GM23248 (cell line): ENCODE data around the gene ZNF91. TPM values are rescaled to one million over a fixed set of nuclear protein-coding genes. Genes with fewer than 3 reads are reported as not detected.
"Not testable (repeated sequence)": the region's sequence is repeated elsewhere in the genome, so short reads cannot be mapped to it uniquely, and the experiment has no call there.

Source experiments
- DNase-seq: peaks from one replicate; pipeline ENCODE4 v3.0.0-alpha.2; 2015
- H2AFZ ChIP-seq: fragments of 200-600 bp; sonication (generic); 2 replicates; pipeline ENCODE4 v1.6.1; 2016; ENCODE audit warnings: antibody characterized with exemption
- H3F3A ChIP-seq: fragments of 200-600 bp; sonication (generic); 2 replicates; pipeline ENCODE4 v1.6.1; 2016; ENCODE audit warnings: mild to moderate bottlenecking, antibody characterized with exemption, mixed run types; ENCODE audit not compliant: insufficient read depth
- H3K27ac ChIP-seq: fragments of 200-600 bp; sonication (generic); 2 replicates; pipeline ENCODE4 v1.5.1; 2016; ENCODE audit warnings: mild to moderate bottlenecking
- H3K27me3 ChIP-seq: fragments of 200-600 bp; sonication (generic); replicated peaks from 2 replicates; pipeline ENCODE4 v1.6.1; 2016; ENCODE audit warnings: mild to moderate bottlenecking; ENCODE audit not compliant: insufficient read depth
- H3K36me3 ChIP-seq: fragments of 200-600 bp; sonication (generic); 2 replicates; pipeline ENCODE4 v1.6.1; 2016; ENCODE audit warnings: low read depth, mild to moderate bottlenecking
- H3K4me1 ChIP-seq: fragments of 200-600 bp; sonication (generic); 2 replicates; pipeline ENCODE4 v1.6.1; 2016; ENCODE audit warnings: mild to moderate bottlenecking; ENCODE audit not compliant: insufficient read depth
- H3K4me2 ChIP-seq: fragments of 200-600 bp; sonication (generic); one replicate; pipeline ENCODE4 v1.6.1; 2016; ENCODE audit warnings: mild to moderate bottlenecking; ENCODE audit not compliant: unreplicated experiment
- H3K4me3 ChIP-seq: fragments of 200-600 bp; sonication (generic); 2 replicates; pipeline ENCODE4 v1.5.1; 2016; ENCODE audit warnings: mild to moderate bottlenecking
- H3K79me2 ChIP-seq: fragments of 200-600 bp; sonication (generic); 2 replicates; pipeline ENCODE4 v1.6.1; 2016; ENCODE audit warnings: mild to moderate bottlenecking; ENCODE audit not compliant: insufficient read depth
- H3K9ac ChIP-seq: fragments of 200-600 bp; sonication (generic); 2 replicates; pipeline ENCODE4 v1.6.1; 2016; ENCODE audit warnings: mild to moderate bottlenecking
- H3K9me2 ChIP-seq: fragments of 200-600 bp; sonication (generic); 2 replicates; pipeline ENCODE4 v1.6.1; 2016; ENCODE audit warnings: mixed run types, mild to moderate bottlenecking, moderate library complexity; ENCODE audit not compliant: insufficient read depth
- H3K9me3 ChIP-seq: fragments of 200-600 bp; sonication (generic); one replicate; pipeline ENCODE4 v1.6.1; 2017; ENCODE audit warnings: low read depth
- H4K20me1 ChIP-seq: fragments of 200-600 bp; sonication (generic); 2 replicates; pipeline ENCODE4 v1.6.0; 2016; ENCODE audit not compliant: insufficient read depth
- EZH2 ChIP-seq: fragments of 200-600 bp; sonication (generic); IDR thresholded peaks from 2 replicates; pipeline ENCODE4 v1.6.1; 2018; ENCODE audit warnings: antibody characterized with exemption, mild to moderate bottlenecking; ENCODE audit not compliant: insufficient read depth, poor library complexity, severe bottlenecking
- EZH2phosphoT487 ChIP-seq: fragments of 200-600 bp; sonication (generic); IDR thresholded peaks from 2 replicates; pipeline ENCODE4 v1.6.1; 2018; ENCODE audit warnings: antibody characterized with exemption, moderate library complexity, mild to moderate bottlenecking, low read depth; ENCODE audit not compliant: insufficient read depth
- WGBS, 2 experiments: methylation state at CpG; one replicate each; pipeline ENCODE4 v1.1.6; 2015 to 2017; ENCODE audit warnings: low lambda C conversion rate in 2 of 2, low coverage in 1 of 2; ENCODE audit errors: missing lambda C conversion rate in 2 of 2; 5-methylcytosine and 5-hydroxymethylcytosine counted together
- in situ Hi-C: fragments of 300-500 bp; cut with MboI; formaldehyde crosslinking; loops from 2 replicates; pipeline ENCODE4 v1.15.0; 2020
- polyA plus RNA-seq: library from polyadenylated mRNA; unstranded; fragments of >200 nt; fragmentation: Nextera tagmentation; extraction: Ambion mirVana; gene quantifications from 2 replicates; pipeline ENCODE4 v1.2.1, GENCODE V29; 2016
- total RNA-seq: library from RNA; depleted of rRNA; stranded (reverse); fragments of >200 nt; shearing (Covaris generic); gene quantifications from 2 replicates; pipeline ENCODE4 v1.2.3, GENCODE V29; 2014

The ZNF91 gene
- total and polyA plus RNA-seq, 2 experiments from 2014 or later: 8.2 to 10.5 TPM

DNA sequence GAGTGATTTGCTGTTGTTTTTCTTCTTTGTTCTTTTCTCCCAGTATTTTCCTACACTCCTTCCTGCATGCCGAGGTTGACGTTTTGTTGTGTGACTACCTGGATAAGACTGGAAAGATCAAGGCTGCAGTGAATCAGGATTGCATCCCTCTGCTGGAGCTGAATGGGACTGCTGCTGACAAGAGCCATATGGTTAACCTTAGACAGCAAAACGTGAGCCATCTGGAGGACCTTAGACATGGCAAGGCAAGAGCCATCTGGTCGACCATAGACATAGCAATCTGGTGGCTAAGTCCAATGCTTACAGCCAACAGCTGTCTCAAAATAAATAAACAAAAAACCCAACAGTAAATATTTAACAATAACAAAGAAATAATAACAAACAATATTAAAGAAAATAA lies 42.6 kb upstream of the ZNF91 start:
- no peaks in the 10 kb centered on the region for H3K27me3 ChIP-seq
- H3K27ac ChIP-seq: no peak overlapping the region
- in situ Hi-C loops: no loop called here
- no peak for TF ChIP-seq EZH2phosphoT487
- no peak for TF ChIP-seq EZH2
- H3K9me3 ChIP-seq: no peaks in the 10 kb centered on the region
- no peaks in the 10 kb centered on the region for H4K20me1 ChIP-seq
- no peak overlapping the region for H3K4me2 ChIP-seq
- no peaks in the 10 kb centered on the region for H3K36me3 ChIP-seq
- H3K9me2 ChIP-seq: no peaks in the 10 kb centered on the region
- H3K4me1 ChIP-seq: no peaks in the 10 kb centered on the region
- H3K9ac ChIP-seq: no peak overlapping the region
- no peaks in the 10 kb centered on the region for H3F3A ChIP-seq
- DNase-seq: no peak
- WGBS, 2 experiments: 40 to 52% methylated on average over 4 of the region's 4 CpGs
- H2AFZ ChIP-seq: no peak overlapping the region
- H3K4me3 ChIP-seq: no peak overlapping the region
- H3K79me2 ChIP-seq: no peaks in the 10 kb centered on the region

DNA sequence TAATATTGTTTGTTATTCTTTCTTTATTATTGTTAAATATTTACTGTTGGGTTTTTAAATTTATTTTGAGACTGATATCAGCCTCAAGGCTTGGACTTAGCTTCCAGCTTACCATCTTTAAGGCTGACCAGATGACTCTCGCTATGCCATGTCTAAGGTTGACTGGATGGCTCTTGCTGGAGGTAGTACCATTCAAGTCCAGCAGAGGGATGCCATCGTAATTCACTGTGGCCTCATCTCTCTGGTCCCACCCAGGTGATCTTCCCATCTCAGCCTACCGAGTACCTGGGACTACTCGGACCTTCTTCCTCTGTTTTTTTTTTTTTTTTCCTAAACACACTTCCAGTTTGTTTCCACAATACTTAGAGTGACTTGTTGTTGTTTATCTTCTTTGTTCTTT lies 41.7 kb upstream of the ZNF91 start:
- no peaks in the 10 kb centered on the region for H3K36me3 ChIP-seq
- H2AFZ ChIP-seq: no peak overlapping the region
- no peaks in the 10 kb centered on the region for H4K20me1 ChIP-seq
- H3K4me2 ChIP-seq: no peak overlapping the region
- no peaks in the 10 kb centered on the region for H3F3A ChIP-seq
- H3K79me2 ChIP-seq: no peaks in the 10 kb centered on the region
- no peaks in the 10 kb centered on the region for H3K9me2 ChIP-seq
- H3K4me1 ChIP-seq: no peaks in the 10 kb centered on the region
- in situ Hi-C loops: no loop called here
- H3K9me3 ChIP-seq: no peaks in the 10 kb centered on the region
- no peak for DNase-seq
- no peak overlapping the region for H3K4me3 ChIP-seq
- whole genome bisulfite sequencing, 2 experiments: 28 to 46% methylated on average over 4 of the region's 4 CpGs
- TF ChIP-seq EZH2phosphoT487: no peak
- no peak for TF ChIP-seq EZH2
- no peaks in the 10 kb centered on the region for H3K27me3 ChIP-seq
- no peak overlapping the region for H3K27ac ChIP-seq
- no peak overlapping the region for H3K9ac ChIP-seq

DNA sequence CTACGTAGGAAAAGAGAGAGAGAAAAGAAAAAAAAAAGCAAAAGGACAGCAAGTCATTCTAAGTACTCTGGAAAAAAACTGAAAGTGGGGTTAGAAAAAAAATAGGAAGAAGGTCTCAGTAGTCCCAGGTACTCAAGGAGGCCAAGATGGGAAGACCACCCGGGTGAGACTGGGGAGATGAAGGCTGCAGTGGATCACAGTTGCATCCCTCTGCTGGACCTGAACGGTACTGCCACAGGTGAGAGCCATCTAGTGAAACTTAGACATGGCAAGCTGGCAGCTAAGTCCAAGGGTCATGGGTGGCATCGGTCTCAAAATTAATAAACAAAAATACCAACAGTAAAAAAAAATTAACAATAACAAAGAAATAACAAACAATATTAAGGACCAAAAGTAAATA lies 41.0 kb upstream of the ZNF91 start:
- no peak overlapping the region for H3K27ac ChIP-seq
- no peaks in the 10 kb centered on the region for H3K27me3 ChIP-seq
- no peaks in the 10 kb centered on the region for H3K9me2 ChIP-seq
- no peak overlapping the region for H3K9ac ChIP-seq
- H2AFZ ChIP-seq: no peak overlapping the region
- TF ChIP-seq EZH2 (no peak), EZH2phosphoT487 (no peak)
- H3K36me3 ChIP-seq: no peaks in the 10 kb centered on the region
- 33 to 46% methylated on average over 4 of the region's 4 CpGs for WGBS, 2 experiments
- no peaks in the 10 kb centered on the region for H4K20me1 ChIP-seq
- no peaks in the 10 kb centered on the region for H3K79me2 ChIP-seq
- H3K4me3 ChIP-seq: no peak overlapping the region
- H3K4me2 ChIP-seq: no peak overlapping the region
- DNase-seq: no peak
- H3K9me3 ChIP-seq: no peaks in the 10 kb centered on the region
- H3F3A ChIP-seq: no peaks in the 10 kb centered on the region
- no peaks in the 10 kb centered on the region for H3K4me1 ChIP-seq
- in situ Hi-C loops: no loop called here

DNA sequence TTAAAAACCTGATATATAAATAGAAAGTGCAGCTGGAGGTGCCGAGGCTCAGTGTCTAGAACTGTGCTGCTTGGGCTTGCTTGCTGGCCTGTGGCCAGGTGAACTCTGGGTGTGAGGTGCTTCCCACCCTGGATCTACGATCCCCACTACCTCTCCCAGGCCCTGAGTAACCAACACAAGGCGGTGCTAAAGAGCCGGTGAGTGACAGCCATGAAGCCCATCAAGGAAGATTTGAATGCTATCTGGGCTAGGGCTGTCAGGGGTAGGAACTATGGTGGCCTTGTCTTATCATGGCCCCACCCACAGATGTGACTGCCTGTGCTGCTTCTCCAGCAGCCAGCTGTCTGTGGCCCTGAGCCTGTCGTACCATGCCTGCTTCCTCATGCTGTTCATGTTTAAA lies 25.6 kb upstream of the ZNF91 start:
- no peak for DNase-seq
- no peaks in the 10 kb centered on the region for H3K9me3 ChIP-seq

DNA sequence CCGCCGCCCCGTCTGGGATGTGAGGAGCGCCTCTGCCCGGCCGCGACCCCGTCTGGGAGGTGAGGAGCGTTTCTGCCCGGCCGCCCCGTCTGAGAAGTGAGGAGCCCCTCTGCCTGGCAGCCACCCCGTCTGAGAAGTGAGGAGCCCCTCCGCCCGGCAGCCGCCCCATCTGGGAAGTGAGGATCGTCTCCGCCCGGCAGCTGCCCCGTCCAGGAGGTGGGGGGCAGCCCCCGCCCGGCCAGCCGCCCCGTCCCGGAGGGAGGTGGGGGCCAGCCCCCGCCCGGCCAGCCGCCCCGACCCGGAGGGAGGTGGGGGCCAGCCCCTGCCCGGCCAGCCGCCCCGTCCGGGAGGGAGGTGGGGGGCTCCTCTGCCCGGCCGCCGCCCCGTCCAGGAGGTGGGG lies 24.0 kb upstream of the ZNF91 start:
- H3K79me2 ChIP-seq, H3K9me2 ChIP-seq, H3K4me3 ChIP-seq, H3K27me3 ChIP-seq, DNase-seq, H4K20me1 ChIP-seq, H3K4me2 ChIP-seq, H2AFZ ChIP-seq, in situ Hi-C loops, H3K9me3 ChIP-seq, H3F3A ChIP-seq, H3K9ac ChIP-seq, H3K36me3 ChIP-seq, H3K4me1 ChIP-seq, H3K27ac ChIP-seq: not testable (repeated sequence)
- 63 to 82% methylated on average over 5 to 29 of the region's 38 CpGs for WGBS, 2 experiments

More for the DNA sequence above, 25.6 kb upstream of the ZNF91 start:
- no peaks in the 10 kb centered on the region for H3F3A ChIP-seq
- H3K79me2 ChIP-seq: no peaks in the 10 kb centered on the region
- no peak overlapping the region for H3K9ac ChIP-seq
- no peak overlapping the region for H2AFZ ChIP-seq
- 50 to 58% methylated on average over 5 of the region's 5 CpGs for WGBS, 2 experiments
- H3K4me3 ChIP-seq: no peak overlapping the region
- H3K27me3 ChIP-seq: no peaks in the 10 kb centered on the region
- no peaks in the 10 kb centered on the region for H3K36me3 ChIP-seq
- no peaks in the 10 kb centered on the region for H4K20me1 ChIP-seq
- no peaks in the 10 kb centered on the region for H3K9me2 ChIP-seq
- in situ Hi-C loops: no loop called here
- H3K4me2 ChIP-seq: no peak overlapping the region
- TF ChIP-seq EZH2 (no peak), EZH2phosphoT487 (no peak)
- no peaks in the 10 kb centered on the region for H3K4me1 ChIP-seq
- no peak overlapping the region for H3K27ac ChIP-seq
